MCF 10A (cell line): ENCODE results near the gene STX17. TPM values are rescaled to one million over a fixed set of nuclear protein-coding genes. Genes with fewer than 3 reads are reported as not detected.

Experiments
- BruUV-seq: library from RNA; stranded (reverse); fragments of 400-500 nt; replicated peaks from 2 replicates; lab custom pipeline; 2021; lab: Mats Ljungman, UMichigan
- CTCF ChIA-PET: fragments of 300-600 bp; sonication (Branson Sonifier 250); formaldehyde crosslinking; extraction: SDS; loops from one replicate; lab custom pipeline; 2021; ENCODE audit warnings: antibody characterized with exemption, inconsistent platforms; lab: Yijun Ruan, JAX
- POLR2A ChIA-PET: fragments of 300-600, 350-650 bp; sonication (Branson Sonifier 250); formaldehyde crosslinking; extraction: SDS; loops from one replicate; lab custom pipeline; 2020; ENCODE audit warnings: antibody characterized with exemption, inconsistent platforms; lab: Yijun Ruan, JAX
- DNase-seq: peaks from one replicate; pipeline ENCODE4 v3.0.0-alpha.2; 2018; ENCODE audit not compliant: unreplicated experiment
- H3K27ac Mint-ChIP-seq: one replicate; pipeline ENCODE4 v1.8.0; 2022; ENCODE audit warnings: mild to moderate bottlenecking, low read depth, mixed read lengths; ENCODE audit not compliant: unreplicated experiment
- H3K27me3 Mint-ChIP-seq: one replicate; pipeline ENCODE4 v1.8.0; 2022; ENCODE audit warnings: mixed read lengths; ENCODE audit not compliant: insufficient read depth, unreplicated experiment
- H3K36me3 Mint-ChIP-seq: one replicate; pipeline ENCODE4 v1.8.0; 2022; ENCODE audit warnings: mild to moderate bottlenecking, moderate library complexity, mixed read lengths; ENCODE audit not compliant: insufficient read depth, unreplicated experiment
- H3K4me1 Mint-ChIP-seq: one replicate; pipeline ENCODE4 v1.8.0; 2022; ENCODE audit warnings: mixed read lengths; ENCODE audit not compliant: insufficient read depth, unreplicated experiment
- H3K4me3 Mint-ChIP-seq: one replicate; pipeline ENCODE4 v1.8.0; 2022; ENCODE audit warnings: mild to moderate bottlenecking, moderate library complexity, mixed read lengths; ENCODE audit not compliant: unreplicated experiment
- H3K9me3 Mint-ChIP-seq: one replicate; pipeline ENCODE4 v1.8.0; 2022; ENCODE audit warnings: mixed read lengths; ENCODE audit not compliant: unreplicated experiment
- intact Hi-C: fragments of 100-400 bp; cut with micrococcal nuclease; formaldehyde crosslinking; loops from 2 replicates; pipeline ENCODE4 v1.14.1; 2022
- total RNA-seq: library from RNA; stranded (reverse); gene quantifications from 2 replicates; pipeline ENCODE4 v1.2.3, GENCODE V29; 2022
- TF ChIP-seq, protein P1 (sequence below): fragments of 200-600 bp; IDR thresholded peaks from one replicate; pipeline ENCODE4 v1.8.0; 2022; ENCODE audit warnings: antibody characterized with exemption, mild to moderate bottlenecking; ENCODE audit not compliant: unreplicated experiment

Gene STX17
- total RNA-seq, 1 experiment from 2014 or later, result 32.4 TPM

DNA sequence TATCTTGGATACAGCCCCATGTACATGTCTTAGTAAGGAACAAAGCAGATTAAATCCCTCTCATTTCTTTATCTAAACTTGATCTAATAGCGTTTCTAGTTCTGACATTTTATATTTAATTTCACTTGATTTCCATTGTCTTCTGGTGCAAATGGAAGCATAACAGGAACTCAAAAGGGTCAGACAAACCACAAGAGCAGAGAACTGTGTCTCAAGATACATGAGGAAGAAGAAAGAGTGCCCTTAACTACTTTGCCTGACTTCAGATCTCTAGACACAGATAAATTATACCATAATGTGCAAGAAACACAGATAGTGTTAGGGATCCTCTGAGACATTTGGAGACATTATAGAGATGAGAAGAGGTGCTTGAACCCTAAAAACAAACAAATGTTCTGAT, 20.7 kb upstream of the STX17 start:
- H3K9me3 Mint-ChIP-seq, result no peaks in the 10 kb centered on the region
- CTCF ChIA-PET, result interaction anchor here (0.8 kb wide), 1 partner anchor 99 kb away, joined by 3 read pairs; no protein-coding TSS in a partner anchor

DNA sequence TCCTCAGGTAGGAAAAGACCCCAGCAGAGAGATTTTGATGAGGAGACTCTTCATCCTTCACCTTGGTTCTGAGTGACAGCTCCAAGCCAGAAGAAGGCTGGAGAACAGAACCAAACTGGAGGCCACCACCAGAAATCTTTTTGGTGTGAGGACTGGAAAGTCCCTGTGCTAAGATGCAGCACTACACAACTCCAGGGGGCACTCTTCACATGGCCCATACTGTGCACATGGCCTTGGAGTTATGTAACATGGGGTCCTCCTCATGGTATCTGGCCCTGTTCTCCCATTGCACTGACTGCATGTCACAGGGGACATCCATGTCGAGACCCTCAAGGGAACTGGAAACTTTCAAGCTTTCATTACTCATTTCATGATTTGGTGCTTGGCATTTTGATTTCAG, 17.3 kb upstream of the STX17 start:
- H3K9me3 Mint-ChIP-seq, result no peaks in the 10 kb centered on the region
- no peak overlapping the region for H3K4me3 Mint-ChIP-seq
- intact Hi-C loops, result no loop called here
- H3K36me3 Mint-ChIP-seq, result no peaks in the 10 kb centered on the region
- BruUV-seq, result no TSS peak
- H3K27ac Mint-ChIP-seq, result no peak overlapping the region
- no peak for DNase-seq
- POLR2A ChIA-PET, result interaction anchor here (0.5 kb wide), 1 partner anchor 117 kb away, joined by 3 read pairs; no protein-coding TSS in a partner anchor
- CTCF ChIA-PET, result interaction anchor here (1.0 kb wide), 1 partner anchor 60 kb away, joined by 3 read pairs; no protein-coding TSS in a partner anchor
- H3K4me1 Mint-ChIP-seq, result no peaks in the 10 kb centered on the region
- H3K27me3 Mint-ChIP-seq, result peaks cover 51% of the 10 kb centered on the region
- TF ChIP-seq, protein P1, sequence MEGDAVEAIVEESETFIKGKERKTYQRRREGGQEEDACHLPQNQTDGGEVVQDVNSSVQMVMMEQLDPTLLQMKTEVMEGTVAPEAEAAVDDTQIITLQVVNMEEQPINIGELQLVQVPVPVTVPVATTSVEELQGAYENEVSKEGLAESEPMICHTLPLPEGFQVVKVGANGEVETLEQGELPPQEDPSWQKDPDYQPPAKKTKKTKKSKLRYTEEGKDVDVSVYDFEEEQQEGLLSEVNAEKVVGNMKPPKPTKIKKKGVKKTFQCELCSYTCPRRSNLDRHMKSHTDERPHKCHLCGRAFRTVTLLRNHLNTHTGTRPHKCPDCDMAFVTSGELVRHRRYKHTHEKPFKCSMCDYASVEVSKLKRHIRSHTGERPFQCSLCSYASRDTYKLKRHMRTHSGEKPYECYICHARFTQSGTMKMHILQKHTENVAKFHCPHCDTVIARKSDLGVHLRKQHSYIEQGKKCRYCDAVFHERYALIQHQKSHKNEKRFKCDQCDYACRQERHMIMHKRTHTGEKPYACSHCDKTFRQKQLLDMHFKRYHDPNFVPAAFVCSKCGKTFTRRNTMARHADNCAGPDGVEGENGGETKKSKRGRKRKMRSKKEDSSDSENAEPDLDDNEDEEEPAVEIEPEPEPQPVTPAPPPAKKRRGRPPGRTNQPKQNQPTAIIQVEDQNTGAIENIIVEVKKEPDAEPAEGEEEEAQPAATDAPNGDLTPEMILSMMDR, result no peak

More for the DNA sequence above, 20.7 kb upstream of the STX17 start:
- intact Hi-C loops, result no loop called here
- Mint-ChIP-seq H3K4me3 (no peak overlapping the region), H3K4me1 (no peaks in the 10 kb centered on the region), H3K27me3 (peaks cover 17% of the 10 kb centered on the region), H3K27ac (no peak overlapping the region), H3K36me3 (no peaks in the 10 kb centered on the region)
- BruUV-seq, result no TSS peak
- TF ChIP-seq, protein P1, result no peak
- POLR2A ChIA-PET, result no interaction called here
- no peak for DNase-seq

DNA sequence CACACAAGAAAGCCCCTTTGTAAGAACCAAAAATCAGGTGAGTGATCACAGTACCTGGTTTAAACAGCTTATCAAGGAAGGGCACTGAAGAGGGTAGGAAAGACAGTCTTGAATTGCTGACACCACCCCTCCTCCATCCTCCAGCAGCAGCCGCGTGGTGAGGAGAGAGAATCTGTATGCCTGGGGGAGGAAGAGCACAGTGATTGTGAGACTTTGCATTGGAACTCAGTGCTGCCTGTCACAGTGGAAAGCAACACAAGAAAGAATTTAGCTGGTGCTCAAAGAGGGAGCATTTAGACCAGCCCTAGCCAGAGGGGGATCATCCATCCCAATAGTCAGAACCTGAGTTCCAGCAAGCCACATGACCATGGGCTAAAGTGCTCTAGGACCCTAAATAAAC, 11.6 kb upstream of the STX17 start:
- CTCF ChIA-PET, result interaction anchor here (0.6 kb wide), 1 partner anchor 291 kb away, joined by 3 read pairs; no protein-coding TSS in a partner anchor
- Mint-ChIP-seq H3K9me3 (no peaks in the 10 kb centered on the region), H3K27me3 (peaks cover 72% of the 10 kb centered on the region), H3K4me1 (no peaks in the 10 kb centered on the region), H3K4me3 (no peak overlapping the region), H3K27ac (no peak overlapping the region), H3K36me3 (no peaks in the 10 kb centered on the region)
- POLR2A ChIA-PET, result interaction anchor here (1.8 kb wide), 1 partner anchor 12 kb away, joined by 5 read pairs; no protein-coding TSS in a partner anchor
- no TSS peak for BruUV-seq
- TF ChIP-seq, protein P1, result no peak
- intact Hi-C loops, result no loop called here
- no peak for DNase-seq

GRCh38 chr9:99895510-99895909, 10.9 kb upstream of the STX17 start:
- ChIA-PET POLR2A (interaction anchor here (1.8 kb wide), 1 partner anchor 12 kb away, joined by 5 read pairs; no protein-coding TSS in a partner anchor), CTCF (interaction anchor here (1.2 kb wide), 1 partner anchor 11 kb away, joined by 3 read pairs; no protein-coding TSS in a partner anchor)
- peaks cover 72% of the 10 kb centered on the region for H3K27me3 Mint-ChIP-seq
- H3K9me3 Mint-ChIP-seq, result no peaks in the 10 kb centered on the region
- TF ChIP-seq, protein P1, result no peak
- H3K4me1 Mint-ChIP-seq, result no peaks in the 10 kb centered on the region
- no TSS peak for BruUV-seq
- no peaks in the 10 kb centered on the region for H3K36me3 Mint-ChIP-seq
- intact Hi-C loops, result no loop called here
- no peak overlapping the region for H3K27ac Mint-ChIP-seq
- no peak for DNase-seq
- no peak overlapping the region for H3K4me3 Mint-ChIP-seq
